ENCODE results near the gene CNNM3.
A peak's percentile ranks its signal among the peaks of the same experiment; 100 is the strongest.

The CNNM3 gene

GRCh38 chr2:96816127-96816835, at the start of gene CNNM3:
Gene CNNM3 (plus strand): TSS chr2:96816268. CDS start chr2:96816278, 10 bp downstream.
- peak; percentile 82 for DNase-seq (ENCODE audit: low read depth)
- peak within 1 kb of the TSS; percentile 65 for H3K4me3 ChIP-seq (ENCODE audit: control insufficient read depth, low read depth, low read length)
- TF ChIP-seq CTCF (conservative IDR thresholded peaks at IDR 0.05; ENCODE audit: control insufficient read depth, insufficient read depth, low read depth, low read length), result peak; percentile 25

- H3K4me3 ChIP-seq (ENCODE audit: control insufficient read depth, low read depth, low read length), result no peak overlapping the region
- no peak for DNase-seq (ENCODE audit: low read depth)
- no peak for TF ChIP-seq CTCF (conservative IDR thresholded peaks at IDR 0.05; ENCODE audit: control insufficient read depth, insufficient read depth, low read depth, low read length)
Observed at GRCh38 chr2:96767135-96767871, 48.8 kb upstream of the CNNM3 start.

GRCh38 chr2:96768083-96768561, 47.9 kb upstream of the CNNM3 start:
- H3K4me3 ChIP-seq (ENCODE audit: control insufficient read depth, low read depth, low read length), result no peak overlapping the region
- no peak for TF ChIP-seq CTCF (conservative IDR thresholded peaks at IDR 0.05; ENCODE audit: control insufficient read depth, insufficient read depth, low read depth, low read length)
- DNase-seq (ENCODE audit: low read depth), result no peak

GRCh38 chr2:96769814-96770213, 46.3 kb upstream of the CNNM3 start:
- TF ChIP-seq CTCF (conservative IDR thresholded peaks at IDR 0.05; ENCODE audit: control insufficient read depth, insufficient read depth, low read depth, low read length), result no peak
- DNase-seq (ENCODE audit: low read depth), result no peak
- no peak overlapping the region for H3K4me3 ChIP-seq (ENCODE audit: control insufficient read depth, low read depth, low read length)

GRCh38 chr2:96770442-96771202, 45.4 kb upstream of the CNNM3 start:
- TF ChIP-seq CTCF (conservative IDR thresholded peaks at IDR 0.05; ENCODE audit: control insufficient read depth, insufficient read depth, low read depth, low read length), result no peak

GRCh38 chr2:96771796-96772618, 44.1 kb upstream of the CNNM3 start:
- DNase-seq (ENCODE audit: low read depth), result no peak
- no peak overlapping the region for H3K4me3 ChIP-seq (ENCODE audit: control insufficient read depth, low read depth, low read length)
- TF ChIP-seq CTCF (conservative IDR thresholded peaks at IDR 0.05; ENCODE audit: control insufficient read depth, insufficient read depth, low read depth, low read length), result no peak

More at GRCh38 chr2:96770442-96771202, 45.4 kb upstream of the CNNM3 start:
- no peak overlapping the region for H3K4me3 ChIP-seq (ENCODE audit: control insufficient read depth, low read depth, low read length)
- DNase-seq (ENCODE audit: low read depth), result no peak
